GM12864 (cell line): ENCODE data around the gene LRRC49.

Experiments
- DNase-seq: peaks from one replicate; pipeline ENCODE4 v3.0.0-alpha.2; 2011; ENCODE audit warnings: low read depth
- H3K4me3 ChIP-seq: 2 replicates; pipeline ENCODE4 v1.5.1; 2011; ENCODE audit warnings: mild to moderate bottlenecking, low read depth, low read length, control low read depth
- TF ChIP-seq, protein P1 (sequence below): IDR thresholded peaks from 2 replicates; pipeline ENCODE4 v1.5.1; 2011; ENCODE audit warnings: low read depth, mild to moderate bottlenecking, moderate library complexity, low read length, control low read depth, inconsistent platforms; ENCODE audit errors: missing control alignments

Gene LRRC49

GRCh38 chr15:71091601-71092000 is 199.0 kb downstream of the LRRC49 start:
- H3K4me3 ChIP-seq, result no peak overlapping the region
- no peak for DNase-seq
- TF ChIP-seq, protein P1, sequence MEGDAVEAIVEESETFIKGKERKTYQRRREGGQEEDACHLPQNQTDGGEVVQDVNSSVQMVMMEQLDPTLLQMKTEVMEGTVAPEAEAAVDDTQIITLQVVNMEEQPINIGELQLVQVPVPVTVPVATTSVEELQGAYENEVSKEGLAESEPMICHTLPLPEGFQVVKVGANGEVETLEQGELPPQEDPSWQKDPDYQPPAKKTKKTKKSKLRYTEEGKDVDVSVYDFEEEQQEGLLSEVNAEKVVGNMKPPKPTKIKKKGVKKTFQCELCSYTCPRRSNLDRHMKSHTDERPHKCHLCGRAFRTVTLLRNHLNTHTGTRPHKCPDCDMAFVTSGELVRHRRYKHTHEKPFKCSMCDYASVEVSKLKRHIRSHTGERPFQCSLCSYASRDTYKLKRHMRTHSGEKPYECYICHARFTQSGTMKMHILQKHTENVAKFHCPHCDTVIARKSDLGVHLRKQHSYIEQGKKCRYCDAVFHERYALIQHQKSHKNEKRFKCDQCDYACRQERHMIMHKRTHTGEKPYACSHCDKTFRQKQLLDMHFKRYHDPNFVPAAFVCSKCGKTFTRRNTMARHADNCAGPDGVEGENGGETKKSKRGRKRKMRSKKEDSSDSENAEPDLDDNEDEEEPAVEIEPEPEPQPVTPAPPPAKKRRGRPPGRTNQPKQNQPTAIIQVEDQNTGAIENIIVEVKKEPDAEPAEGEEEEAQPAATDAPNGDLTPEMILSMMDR, result no peak

- H3K4me3 ChIP-seq, result no peak overlapping the region
- no peak for DNase-seq
- TF ChIP-seq, protein P1, result no peak
These were observed 199.5 kb downstream of the LRRC49 start for GRCh38 chr15:71092056-71092600.

DNA sequence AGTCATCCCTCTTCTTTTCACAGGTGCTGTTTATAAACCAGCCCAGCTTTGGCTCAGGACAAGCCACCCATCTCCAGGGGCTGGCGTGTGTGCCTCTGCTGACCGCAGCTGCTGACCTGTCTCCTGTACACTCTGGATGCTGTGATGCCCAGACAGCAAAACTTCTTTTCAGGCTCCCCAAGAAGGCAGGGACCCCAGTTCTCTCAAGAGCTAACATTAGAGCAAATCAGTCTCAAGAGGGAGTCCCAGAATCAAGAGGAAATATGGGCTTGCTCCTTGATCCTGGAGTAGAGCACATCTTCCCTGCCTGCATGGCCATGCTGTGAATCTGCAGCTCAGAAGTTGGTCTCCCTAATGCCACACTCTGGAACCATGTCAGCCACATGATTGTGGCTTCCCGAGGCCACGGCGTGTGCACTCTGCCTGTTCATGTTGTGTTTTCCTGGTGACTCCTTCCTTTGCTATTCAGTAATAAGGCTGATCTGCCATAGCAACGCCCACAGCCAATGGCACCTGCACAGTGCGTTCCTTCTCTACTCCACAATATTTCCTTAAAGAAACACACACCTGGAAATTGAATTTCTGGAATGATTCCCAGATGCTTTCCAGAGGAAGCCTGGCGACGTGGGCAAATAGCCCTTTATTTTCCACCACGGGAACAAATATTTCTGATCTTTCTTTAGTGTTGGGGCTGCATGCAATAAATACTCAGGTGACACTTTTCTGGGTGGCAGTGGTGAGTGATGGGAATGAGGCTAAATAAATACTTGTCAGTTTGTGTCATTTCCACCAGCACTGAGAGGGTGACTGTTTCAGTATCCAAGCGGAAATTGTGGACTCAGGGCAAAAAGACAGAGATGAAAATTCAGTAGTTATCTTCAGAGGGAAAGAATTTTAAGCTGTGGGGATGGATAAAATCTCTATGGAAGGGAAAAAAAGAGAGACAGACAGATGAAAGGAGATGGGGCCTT is 200.7 kb downstream of the LRRC49 start:
- TF ChIP-seq, protein P1, result no peak
- no peak overlapping the region for H3K4me3 ChIP-seq
- no peak for DNase-seq

- DNase-seq, result no peak
- no peak overlapping the region for H3K4me3 ChIP-seq
- TF ChIP-seq, protein P1, result no peak
These were observed 201.5 kb downstream of the LRRC49 start for GRCh38 chr15:71094137-71094536.

DNA sequence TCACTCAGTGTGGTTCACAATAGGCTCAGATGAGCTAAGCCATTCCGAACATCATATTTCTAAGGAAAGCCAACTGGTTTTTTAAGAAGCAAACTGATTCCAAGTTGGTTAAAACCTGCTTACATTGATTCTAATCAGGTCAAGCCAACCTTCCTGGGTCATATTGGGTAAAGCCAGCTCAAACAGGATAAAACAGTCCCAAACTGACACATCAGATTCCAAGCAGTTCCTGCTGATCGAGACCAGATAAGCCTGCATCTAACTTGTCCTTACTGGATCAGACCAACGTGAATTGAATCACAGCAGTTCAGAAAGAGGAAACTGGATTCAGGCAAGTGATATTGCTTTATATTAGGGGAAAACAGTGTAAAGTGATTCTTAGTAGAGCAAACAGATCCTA is 204.1 kb downstream of the LRRC49 start:
- no peak overlapping the region for H3K4me3 ChIP-seq
- DNase-seq, result no peak
- TF ChIP-seq, protein P1, result no peak

DNA sequence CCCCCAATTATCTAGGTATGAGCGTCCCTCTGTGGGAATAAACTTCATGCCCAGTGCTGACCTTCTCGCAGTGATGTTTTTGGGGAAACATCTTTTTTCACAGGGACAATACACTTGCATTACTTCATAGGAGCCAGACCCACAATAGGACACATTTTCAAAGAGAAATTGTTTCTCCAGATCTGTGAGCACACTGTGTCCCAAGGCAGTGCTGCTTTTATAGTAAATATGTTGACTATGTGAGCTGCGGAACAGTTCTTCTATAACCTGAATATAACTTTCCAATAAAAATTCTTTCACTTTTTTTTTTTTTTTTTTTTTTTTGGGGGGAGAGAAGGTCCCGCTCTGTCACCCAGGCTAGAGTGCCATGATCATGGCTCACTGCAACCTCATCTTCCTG is 205.3 kb downstream of the LRRC49 start:
- no peak for DNase-seq
- H3K4me3 ChIP-seq, result no peak overlapping the region
- TF ChIP-seq, protein P1, result no peak
